DOHH2 (cell line): ENCODE measurements around the gene C2.
"Not testable (repeated sequence)": the region's sequence is repeated elsewhere in the genome, so short reads cannot be mapped to it uniquely, and the experiment has no call there.

Experiments
- H3F3A ChIP-seq: fragments of 200-600 bp; sonication (generic), shearing (Covaris generic); 2 replicates; pipeline ENCODE4 v1.6.0; 2016; ENCODE audit warnings: antibody characterized with exemption, mild to moderate bottlenecking; ENCODE audit not compliant: control insufficient read depth, insufficient read depth
- H3K27ac ChIP-seq: fragments of 200-600 bp; sonication (generic); 2 replicates; pipeline ENCODE4 v1.5.1; 2014; ENCODE audit warnings: low read depth, mild to moderate bottlenecking, low read length, moderate library complexity
- H3K27me3 ChIP-seq: fragments of 200-600 bp; sonication (generic); 2 replicates; pipeline ENCODE4 v1.6.1; 2014; ENCODE audit warnings: mild to moderate bottlenecking, low read length, mixed read lengths; ENCODE audit not compliant: control insufficient read depth
- H3K36me3 ChIP-seq: fragments of 200-600 bp; sonication (generic); 2 replicates; pipeline ENCODE4 v1.6.1; 2014; ENCODE audit warnings: mild to moderate bottlenecking, low read length, moderate library complexity, mixed read lengths; ENCODE audit not compliant: control insufficient read depth
- H3K4me1 ChIP-seq: fragments of 200-600 bp; sonication (generic); 2 replicates; pipeline ENCODE4 v1.6.1; 2014; ENCODE audit warnings: mild to moderate bottlenecking, low read length, mixed read lengths; ENCODE audit not compliant: control insufficient read depth
- H3K4me2 ChIP-seq: fragments of 200-600 bp; sonication (generic); 2 replicates; pipeline ENCODE4 v1.6.0; 2014; ENCODE audit warnings: mild to moderate bottlenecking, low read length, moderate library complexity
- H3K4me3 ChIP-seq: fragments of 200-600 bp; sonication (generic); 2 replicates; pipeline ENCODE4 v1.5.1; 2014; ENCODE audit warnings: mild to moderate bottlenecking, low read length, mixed read lengths
- H3K79me2 ChIP-seq: fragments of 200-600 bp; sonication (generic); 2 replicates; pipeline ENCODE4 v1.6.1; 2014; ENCODE audit warnings: mild to moderate bottlenecking, low read length, mixed read lengths; ENCODE audit not compliant: control insufficient read depth
- H3K9me2 ChIP-seq: fragments of 200-600 bp; sonication (generic); replicated peaks from 2 replicates; pipeline ENCODE4 v1.6.1; 2014; ENCODE audit warnings: mild to moderate bottlenecking, low read length, mixed read lengths; ENCODE audit not compliant: control insufficient read depth
- H3K9me3 ChIP-seq: fragments of 200-600 bp; sonication (generic); 2 replicates; pipeline ENCODE4 v1.6.1; 2014; ENCODE audit warnings: antibody characterized with exemption, low read length, mixed read lengths; ENCODE audit not compliant: control insufficient read depth, insufficient read depth
- H4K20me1 ChIP-seq: fragments of 200-600 bp; sonication (generic); 2 replicates; pipeline ENCODE4 v1.6.0; 2014; ENCODE audit warnings: low read depth, mild to moderate bottlenecking, antibody characterized with exemption, low read length, moderate library complexity; ENCODE audit not compliant: control insufficient read depth, insufficient read depth
- CTCF ChIP-seq: fragments of 200-600 bp; sonication (generic); IDR thresholded peaks from one replicate; pipeline ENCODE4 v1.5.1; 2014; ENCODE audit warnings: antibody characterized with exemption, mild to moderate bottlenecking, low read depth, low read length; ENCODE audit not compliant: poor library complexity, severe bottlenecking
- EZH2phosphoT487 ChIP-seq: fragments of 200-600 bp; sonication (generic); IDR thresholded peaks from 2 replicates; pipeline ENCODE4 v1.6.1; 2017; ENCODE audit warnings: borderline replicate concordance, mild to moderate bottlenecking, antibody characterized with exemption, low read length, moderate library complexity, mixed read lengths

C2 gene

DNA sequence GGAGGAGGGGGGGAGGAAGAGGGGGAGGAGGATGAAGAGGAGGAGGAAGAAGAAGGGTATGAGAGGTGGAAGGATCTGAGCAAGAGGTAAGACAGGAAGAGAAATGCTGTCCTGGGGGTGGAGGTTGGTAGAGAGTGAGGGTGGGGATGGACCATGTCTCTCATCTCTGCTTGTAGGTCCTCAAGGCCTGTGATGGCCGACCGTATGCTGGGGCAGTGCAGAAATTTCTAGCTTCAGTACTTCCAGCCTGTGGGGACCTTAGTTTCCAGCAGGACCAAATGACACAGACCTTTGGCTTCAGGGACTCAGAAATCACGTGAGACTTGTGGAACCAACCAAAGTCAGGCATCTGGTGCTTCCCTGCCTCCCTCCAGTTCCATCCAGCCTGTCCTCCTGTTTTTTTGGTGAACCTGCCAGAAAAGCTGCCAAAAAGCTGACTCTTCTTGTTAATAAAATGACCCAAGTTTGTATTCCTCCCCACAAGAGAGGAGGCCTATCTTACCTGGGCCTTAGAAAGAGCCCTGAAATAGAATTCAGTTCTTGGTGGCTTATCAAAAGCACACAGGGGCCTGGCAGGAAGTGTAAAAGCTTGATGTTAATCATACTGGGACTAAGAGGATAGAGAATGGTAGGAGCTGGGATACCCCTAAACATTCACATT is 51.9 kb downstream of the C2 start:
- H3K9me2 ChIP-seq: no peaks in the 10 kb centered on the region
- H3K79me2 ChIP-seq: no peaks in the 10 kb centered on the region
- 0 out of 2 replicates have a peak, but pooled peaks cover 3% of the 10 kb centered on the region for H3F3A ChIP-seq
- H3K4me2 ChIP-seq: no peak overlapping the region
- no peaks in the 10 kb centered on the region for H3K36me3 ChIP-seq
- H3K27ac ChIP-seq: no peak overlapping the region
- no peak overlapping the region for H3K4me3 ChIP-seq
- no peak for TF ChIP-seq CTCF
- no peak for TF ChIP-seq EZH2phosphoT487
- H4K20me1 ChIP-seq: no peaks in the 10 kb centered on the region
- no peaks in the 10 kb centered on the region for H3K9me3 ChIP-seq
- no peaks in the 10 kb centered on the region for H3K27me3 ChIP-seq
- H3K4me1 ChIP-seq: peaks cover 7% of the 10 kb centered on the region

DNA sequence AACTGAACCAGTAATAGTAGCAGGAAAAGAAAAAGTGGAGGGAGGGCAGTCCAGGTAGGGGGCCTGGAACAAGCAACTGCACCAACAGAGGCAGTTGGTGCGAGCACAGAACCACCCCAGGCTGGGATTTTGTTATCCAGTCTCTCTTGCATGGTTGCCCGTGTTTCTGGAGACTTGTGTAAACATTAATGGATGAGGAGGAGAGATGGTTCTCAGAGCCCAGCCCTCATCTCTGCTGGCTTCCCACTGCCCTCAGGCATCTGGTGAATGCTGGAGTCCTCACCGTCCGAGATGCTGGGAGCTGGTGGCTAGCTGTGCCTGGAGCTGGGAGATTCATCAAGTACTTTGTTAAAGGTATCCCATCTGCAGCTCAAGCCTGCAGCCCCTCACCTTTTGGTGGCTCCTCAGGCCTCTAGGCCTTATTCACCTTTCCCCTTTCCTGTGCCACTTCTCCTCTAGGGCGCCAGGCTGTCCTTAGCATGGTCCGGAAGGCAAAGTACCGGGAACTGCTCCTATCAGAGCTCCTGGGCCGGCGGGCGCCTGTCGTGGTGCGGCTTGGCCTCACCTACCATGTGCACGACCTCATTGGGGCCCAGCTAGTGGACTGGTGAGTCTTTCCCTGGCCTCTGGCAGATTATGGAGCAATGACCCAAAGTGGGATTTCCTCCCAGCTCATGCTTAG is 52.8 kb downstream of the C2 start:
- not testable (repeated sequence) for H4K20me1 ChIP-seq, H3K9me2 ChIP-seq, H3K9me3 ChIP-seq, H3K36me3 ChIP-seq, H3F3A ChIP-seq, H3K4me1 ChIP-seq, H3K4me3 ChIP-seq, H3K27ac ChIP-seq, H3K27me3 ChIP-seq, H3K79me2 ChIP-seq, H3K4me2 ChIP-seq

DNA sequence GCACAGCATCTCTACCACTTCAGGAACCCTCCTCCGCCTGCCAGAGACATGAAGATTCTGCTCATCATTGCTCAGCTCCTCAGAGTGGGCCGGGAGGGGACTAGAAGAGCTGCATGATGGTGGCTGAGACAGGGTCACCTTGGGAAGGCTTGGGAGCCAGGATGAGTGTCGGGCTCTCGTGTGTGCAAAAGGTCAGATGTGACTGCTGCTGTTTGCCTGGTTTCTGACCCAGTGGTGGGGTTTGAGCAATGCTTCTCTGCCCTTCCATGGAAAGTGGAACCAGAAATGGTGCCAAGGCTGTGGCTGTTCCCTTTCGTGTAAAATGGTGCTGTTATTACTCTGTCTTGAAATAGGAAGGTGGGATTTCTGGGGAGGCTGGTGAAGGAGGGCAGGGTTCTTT is 53.5 kb downstream of the C2 start:
- not testable (repeated sequence) for H3K9me3 ChIP-seq, H3K79me2 ChIP-seq, H4K20me1 ChIP-seq, H3K27me3 ChIP-seq, H3K4me1 ChIP-seq, H3K9me2 ChIP-seq, H3K4me2 ChIP-seq, H3K27ac ChIP-seq, H3F3A ChIP-seq, H3K4me3 ChIP-seq, H3K36me3 ChIP-seq

DNA sequence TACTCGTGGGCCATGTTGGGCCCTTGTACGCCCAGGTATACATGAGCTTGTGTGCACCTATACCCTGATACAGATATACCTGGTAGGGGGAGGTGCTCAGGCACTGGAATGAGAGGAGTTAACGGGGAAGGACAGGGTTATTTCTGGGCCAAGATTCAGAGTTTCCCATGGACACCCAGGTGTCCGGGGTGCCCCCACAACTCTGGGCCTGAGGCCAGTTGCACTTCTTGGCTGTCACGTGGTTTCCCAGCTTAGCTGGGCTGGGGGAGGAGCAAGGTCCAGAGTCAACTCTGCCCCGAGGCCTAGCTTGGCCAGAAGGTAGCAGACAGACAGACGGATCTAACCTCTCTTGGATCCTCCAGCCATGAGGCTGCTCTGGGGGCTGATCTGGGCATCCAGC is 54.2 kb downstream of the C2 start, which contains the start of gene C4A:
Gene C4A, plus strand, starts transcription at position 314 of the 400 bp plus-strand sequence. Its CDS starts 51 bp downstream, at position 365.
- not testable (repeated sequence) for H3K27me3 ChIP-seq, H3F3A ChIP-seq, H3K36me3 ChIP-seq

DNA sequence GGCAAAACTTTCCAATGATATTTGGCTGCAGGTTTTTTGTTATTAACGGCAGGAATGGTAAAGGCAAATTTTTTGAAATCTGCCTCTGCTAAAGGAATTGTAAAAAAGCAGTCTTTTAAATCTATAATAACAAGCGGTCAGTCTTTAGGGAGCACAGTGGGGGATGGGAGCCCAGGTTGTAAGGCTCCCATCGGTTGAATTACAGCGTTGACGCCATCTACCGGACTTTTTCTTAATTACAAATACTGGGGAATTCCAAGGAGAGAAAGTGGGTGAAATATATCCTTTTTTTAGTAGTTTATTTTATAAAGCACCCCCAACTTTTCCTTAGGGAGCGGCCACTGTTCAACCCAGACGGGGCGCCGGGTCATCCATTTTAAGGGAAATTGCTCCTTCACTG is 61.8 kb downstream of the C2 start:
- H3K9me2 ChIP-seq: not testable (repeated sequence)

More for the DNA sequence above, 54.2 kb downstream of the C2 start, which contains the start of gene C4A:
- not testable (repeated sequence) for H3K79me2 ChIP-seq, H3K4me2 ChIP-seq, H3K4me1 ChIP-seq, H3K4me3 ChIP-seq, H3K27ac ChIP-seq, H3K9me3 ChIP-seq, H3K9me2 ChIP-seq, H4K20me1 ChIP-seq

GRCh38 chr6:31994421-31994820 is 66.9 kb downstream of the C2 start:
- H4K20me1 ChIP-seq, H3K27ac ChIP-seq, H3K9me2 ChIP-seq, H3K4me1 ChIP-seq, H3K79me2 ChIP-seq, H3K4me3 ChIP-seq, H3K9me3 ChIP-seq, H3K36me3 ChIP-seq, H3K27me3 ChIP-seq, H3F3A ChIP-seq, H3K4me2 ChIP-seq: not testable (repeated sequence)

More for the DNA sequence above, 61.8 kb downstream of the C2 start:
- not testable (repeated sequence) for H3K79me2 ChIP-seq, H3K4me2 ChIP-seq, H3K9me3 ChIP-seq, H3K4me3 ChIP-seq, H3K27ac ChIP-seq, H3K36me3 ChIP-seq, H3K27me3 ChIP-seq, H4K20me1 ChIP-seq, H3K4me1 ChIP-seq, H3F3A ChIP-seq
